Mesenchymal stem cell (in vitro differentiated cells and primary cell): ENCODE measurements around the gene NR5A2.

Experiments used
- DNase-seq: peaks from one replicate; pipeline ENCODE4 v3.0.0-alpha.2; 2013
- H2AFZ ChIP-seq: one replicate; pipeline ENCODE4 v1.6.1; 2013; ENCODE audit warnings: low read depth, mild to moderate bottlenecking, control low read depth, inconsistent platforms, low read length, moderate library complexity
- H2AK5ac ChIP-seq: 2 replicates; pipeline ENCODE4 v1.6.1; 2013; ENCODE audit warnings: low read length, moderate library complexity, mild to moderate bottlenecking, inconsistent platforms; ENCODE audit not compliant: severe bottlenecking
- H2BK120ac ChIP-seq: one replicate; pipeline ENCODE4 v1.6.1; 2013; ENCODE audit warnings: low read depth, mild to moderate bottlenecking, inconsistent platforms, low read length, moderate library complexity
- H2BK12ac ChIP-seq, 2 experiments: one replicate each; pipeline ENCODE4 v1.6.1; 2013; ENCODE audit warnings: inconsistent platforms in 2 of 2, low read length in 2 of 2, mild to moderate bottlenecking in 2 of 2, moderate library complexity in 2 of 2, control low read depth in 1 of 2
- H2BK15ac ChIP-seq: one replicate; pipeline ENCODE4 v1.6.1; 2013; ENCODE audit warnings: mild to moderate bottlenecking, low read depth, inconsistent platforms; ENCODE audit not compliant: poor library complexity, severe bottlenecking
- H2BK5ac ChIP-seq: 2 replicates; pipeline ENCODE4 v1.6.1; 2013; ENCODE audit warnings: low read depth, mild to moderate bottlenecking, low read length, control low read depth, inconsistent platforms; ENCODE audit not compliant: poor library complexity, severe bottlenecking
- H3K14ac ChIP-seq, 2 experiments: one replicate each; pipeline ENCODE4 v1.6.1; 2013; ENCODE audit warnings: inconsistent platforms in 2 of 2, low read length in 2 of 2, control low read depth in 1 of 2, mild to moderate bottlenecking in 1 of 2, moderate library complexity in 1 of 2
- H3K18ac ChIP-seq, 2 experiments: one replicate each; pipeline ENCODE4 v1.6.1; 2013; ENCODE audit warnings: inconsistent platforms in 2 of 2, low read length in 2 of 2, control low read depth in 1 of 2, low read depth in 1 of 2, mild to moderate bottlenecking in 1 of 2
- H3K23ac ChIP-seq, 2 experiments: one replicate each; pipeline ENCODE4 v1.6.1; 2013; ENCODE audit warnings: inconsistent platforms in 2 of 2, low read length in 2 of 2, mild to moderate bottlenecking in 2 of 2, moderate library complexity in 2 of 2, control low read depth in 1 of 2
- H3K27ac ChIP-seq: 2 replicates; pipeline ENCODE4 v1.5.1; 2013; ENCODE audit warnings: mild to moderate bottlenecking, moderate library complexity, low read length, control low read depth, inconsistent platforms; ENCODE audit not compliant: poor library complexity, severe bottlenecking
- H3K27me3 ChIP-seq, 2 experiments: 2 replicates each; pipeline versions ENCODE4 v1.6.1 to v1.7.0; 2013; ENCODE audit warnings: low read length in 2 of 2, mild to moderate bottlenecking in 2 of 2, moderate library complexity in 2 of 2, control low read depth in 1 of 2, inconsistent platforms in 1 of 2; ENCODE audit not compliant: control insufficient read depth in 1 of 2, insufficient read depth in 1 of 2
- H3K36me3 ChIP-seq, 2 experiments: 2 replicates each; pipeline versions ENCODE4 v1.6.1 to v1.7.0; 2013; ENCODE audit warnings: low read length in 2 of 2, control low read depth in 1 of 2, inconsistent platforms in 1 of 2, low read depth in 1 of 2, mild to moderate bottlenecking in 1 of 2; ENCODE audit not compliant: insufficient read depth in 2 of 2, control insufficient read depth in 1 of 2
- H3K4ac ChIP-seq, 2 experiments: one replicate each; pipeline ENCODE4 v1.6.1; 2013; ENCODE audit warnings: inconsistent platforms in 2 of 2, low read length in 2 of 2, mild to moderate bottlenecking in 2 of 2, moderate library complexity in 2 of 2, control low read depth in 1 of 2, low read depth in 1 of 2
- H3K4me1 ChIP-seq: 2 replicates; pipeline ENCODE4 v1.6.1; 2013; ENCODE audit warnings: low read depth, low read length, control low read depth; ENCODE audit not compliant: control insufficient read depth, insufficient read depth
- H3K4me2 ChIP-seq: 2 replicates; pipeline ENCODE4 v1.6.1; 2013; ENCODE audit warnings: low read length, mild to moderate bottlenecking, inconsistent platforms; ENCODE audit not compliant: poor library complexity, severe bottlenecking
- H3K4me3 ChIP-seq, 2 experiments: 2 replicates each; pipeline versions ENCODE4 v1.5.1 to v1.7.0; 2013; ENCODE audit warnings: low read length in 2 of 2, mild to moderate bottlenecking in 2 of 2, control low read depth in 1 of 2, low read depth in 1 of 2; ENCODE audit not compliant: insufficient read depth in 1 of 2
- H3K79me1 ChIP-seq: replicated peaks from 2 replicates; pipeline ENCODE4 v1.6.1; 2013; ENCODE audit warnings: mild to moderate bottlenecking, control low read depth, low read length, inconsistent platforms; ENCODE audit not compliant: poor library complexity, severe bottlenecking
- H3K9ac ChIP-seq: 2 replicates; pipeline ENCODE4 v1.7.0; 2013; ENCODE audit warnings: mild to moderate bottlenecking, low read length, moderate library complexity
- H3K9me3 ChIP-seq: 2 replicates; pipeline ENCODE4 v1.7.0; 2013; ENCODE audit warnings: mild to moderate bottlenecking, low read length; ENCODE audit not compliant: control insufficient read depth
- H4K8ac ChIP-seq: one replicate; pipeline ENCODE4 v1.6.1; 2013; ENCODE audit warnings: inconsistent platforms, mild to moderate bottlenecking, low read length, moderate library complexity
- H4K91ac ChIP-seq: one replicate; pipeline ENCODE4 v1.6.1; 2013; ENCODE audit warnings: mild to moderate bottlenecking, low read length, inconsistent platforms
- WGBS: methylation state at CpG from one replicate; pipeline ENCODE4 v1.1.7; 2013; ENCODE audit warnings: mixed read lengths; 5-methylcytosine and 5-hydroxymethylcytosine counted together

NR5A2 gene

GRCh38 chr1:200134116-200134515, 106.6 kb downstream of the NR5A2 start:
- H3K36me3 ChIP-seq, result no peaks in the 10 kb centered on the region
- H3K27ac ChIP-seq, result no peak overlapping the region
- no peak overlapping the region for H2AK5ac ChIP-seq
- no peak overlapping the region for H2AFZ ChIP-seq
- no peak overlapping the region for H3K4me2 ChIP-seq
- H3K4me3 ChIP-seq, result no peak overlapping the region
- no peaks in the 10 kb centered on the region for H3K4me1 ChIP-seq
- H3K14ac ChIP-seq, result no peak overlapping the region
- H2BK15ac ChIP-seq, result no peak overlapping the region
- no peak overlapping the region for H2BK12ac ChIP-seq
- WGBS, result 100% methylated on average over 2 of the region's 2 CpGs
- peaks cover 0 to 4% of the 10 kb centered on the region in 2 experiments for H3K27me3 ChIP-seq
- no peak overlapping the region for H2BK5ac ChIP-seq
- no peaks in the 10 kb centered on the region for H3K9me3 ChIP-seq
- H3K9ac ChIP-seq, result no peak overlapping the region
- H3K18ac ChIP-seq, result no peak overlapping the region
- no peak overlapping the region for H2BK120ac ChIP-seq
- H3K4ac ChIP-seq, result no peak overlapping the region
- no peak overlapping the region for H3K23ac ChIP-seq
- H4K8ac ChIP-seq, result no peak overlapping the region
- H3K79me1 ChIP-seq, result no peaks in the 10 kb centered on the region
- no peak for DNase-seq
- H4K91ac ChIP-seq, result no peak overlapping the region

- Histone ChIP-seq H3K27ac (no peak overlapping the region), H3K4me1 (no peaks in the 10 kb centered on the region), H3K9me3 (no peaks in the 10 kb centered on the region), H2BK12ac (no peak overlapping the region), H3K27me3 (no peaks in the 10 kb centered on the region), H2AFZ (no peak overlapping the region), H4K91ac (no peak overlapping the region), H3K4ac (no peak overlapping the region), H3K14ac (no peak overlapping the region), H3K4me3 (no peak overlapping the region), H4K8ac (no peak overlapping the region), H3K36me3 (no peaks in the 10 kb centered on the region), H2BK120ac (no peak overlapping the region), H3K79me1 (no peaks in the 10 kb centered on the region), H3K4me2 (no peak overlapping the region), H3K18ac (no peak overlapping the region), H2BK5ac (no peak overlapping the region), H2BK15ac (no peak overlapping the region), H3K9ac (no peak overlapping the region), H2AK5ac (no peak overlapping the region), H3K23ac (no peak overlapping the region)
- WGBS, result no CpG with 5 or more reads among the region's 2 CpGs
- DNase-seq, result no peak
Measured at GRCh38 chr1:200136384-200136783, 108.9 kb downstream of the NR5A2 start.

GRCh38 chr1:200139661-200140250, 112.2 kb downstream of the NR5A2 start:
- H3K27me3 ChIP-seq, result no peaks in the 10 kb centered on the region
- H3K9me3 ChIP-seq, result no peaks in the 10 kb centered on the region
- H3K18ac ChIP-seq, result no peak overlapping the region
- H4K8ac ChIP-seq, result no peak overlapping the region
- H4K91ac ChIP-seq, result no peak overlapping the region
- H2BK15ac ChIP-seq, result no peak overlapping the region
- H3K14ac ChIP-seq, result no peak overlapping the region
- 78% methylated on average over 3 of the region's 4 CpGs for WGBS
- H2BK12ac ChIP-seq, result no peak overlapping the region
- no peak overlapping the region for H3K27ac ChIP-seq
- no peaks in the 10 kb centered on the region for H3K79me1 ChIP-seq
- H3K4me1 ChIP-seq, result no peaks in the 10 kb centered on the region
- H3K9ac ChIP-seq, result no peak overlapping the region
- H2BK5ac ChIP-seq, result no peak overlapping the region
- no peak overlapping the region for H3K4me3 ChIP-seq
- no peak overlapping the region for H2BK120ac ChIP-seq
- no peak overlapping the region for H3K4ac ChIP-seq
- no peak overlapping the region for H2AFZ ChIP-seq
- DNase-seq, result peak; percentile 60
- no peak overlapping the region for H3K4me2 ChIP-seq
- H3K36me3 ChIP-seq, result no peaks in the 10 kb centered on the region
- H2AK5ac ChIP-seq, result no peak overlapping the region
- H3K23ac ChIP-seq, result no peak overlapping the region

GRCh38 chr1:200143347-200143746, 115.8 kb downstream of the NR5A2 start:
- no peaks in the 10 kb centered on the region for H3K36me3 ChIP-seq
- H3K79me1 ChIP-seq, result no peaks in the 10 kb centered on the region
- no peak overlapping the region for H2AFZ ChIP-seq
- no peak overlapping the region for H3K4me3 ChIP-seq
- no peak overlapping the region for H3K4ac ChIP-seq
- H3K9me3 ChIP-seq, result no peaks in the 10 kb centered on the region
- H3K14ac ChIP-seq, result no peak overlapping the region
- H3K27me3 ChIP-seq, result no peaks in the 10 kb centered on the region
- H3K18ac ChIP-seq, result no peak overlapping the region
- H4K91ac ChIP-seq, result peak overlapping the region; percentile 15
- H2BK120ac ChIP-seq, result no peak overlapping the region
- no peaks in the 10 kb centered on the region for H3K4me1 ChIP-seq
- peak overlapping the region; percentile 41 for H4K8ac ChIP-seq
- H3K4me2 ChIP-seq, result no peak overlapping the region
- 90% methylated on average over 6 of the region's 6 CpGs for WGBS
- H3K27ac ChIP-seq, result no peak overlapping the region
- H3K23ac ChIP-seq, result no peak overlapping the region
- peak overlapping the region in 1 of 2 experiments; percentile 54 for H2BK12ac ChIP-seq
- DNase-seq, result no peak
- H3K9ac ChIP-seq, result no peak overlapping the region
- H2AK5ac ChIP-seq, result no peak overlapping the region
- no peak overlapping the region for H2BK5ac ChIP-seq
- H2BK15ac ChIP-seq, result no peak overlapping the region
